ENCODE data around the gene ADARB2. TPM values are rescaled to one million over a fixed set of nuclear protein-coding genes. Genes with fewer than 3 reads are reported as not detected.
"Not testable (repeated sequence)": the region's sequence is repeated elsewhere in the genome, so short reads cannot be mapped to it uniquely, and the experiment has no call there.

Gene ADARB2
- total and polyA plus RNA-seq, 2 donors (not counting 1 experiment from before 2014, with no cell fraction given) = not detected

DNA sequence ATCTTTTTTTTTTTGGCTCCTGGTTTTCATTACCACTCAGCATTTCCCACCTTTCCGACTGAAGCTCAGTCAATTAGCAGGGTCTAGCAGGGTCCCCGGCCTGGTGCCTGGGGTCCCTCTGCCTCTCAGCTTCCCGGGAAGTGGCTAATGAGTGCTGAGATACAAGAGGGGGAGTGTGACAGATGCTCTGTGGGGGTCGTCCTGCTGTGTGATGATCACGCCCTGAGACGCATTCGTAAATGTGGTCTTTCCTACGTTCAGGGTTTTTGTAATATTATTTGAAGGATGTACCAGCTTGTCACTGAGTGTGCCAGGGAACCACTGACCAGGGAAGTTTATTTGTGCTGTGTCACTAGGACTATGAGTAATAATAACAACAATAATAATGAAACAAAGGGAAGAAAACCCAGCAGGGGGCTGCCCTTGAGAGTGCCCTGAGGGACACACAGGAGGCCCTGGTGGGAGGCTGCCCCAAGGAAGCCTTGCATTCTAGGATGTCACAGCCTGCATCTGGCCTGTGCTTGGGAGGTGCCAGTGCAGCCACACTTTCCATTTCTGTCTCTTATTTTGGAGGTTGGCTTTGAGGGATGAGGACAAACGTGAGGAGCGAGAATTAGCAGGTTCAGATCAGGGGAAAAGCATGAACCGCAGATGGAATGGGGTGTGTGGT, 337.8 kb downstream of the ADARB2 start:
- Histone ChIP-seq H3K27ac (ENCODE audit: insufficient read depth, low read length) (no peak overlapping the region), H2AFZ (ENCODE audit: low read length) (no peak overlapping the region), H3K9ac (ENCODE audit: insufficient read depth, low read length) (no peak overlapping the region), H3K4me2 (ENCODE audit: extremely low read depth, insufficient read depth, low read length) (no peak overlapping the region), H3K79me2 (ENCODE audit: control insufficient read depth, insufficient read depth, low read length) (no peaks in the 10 kb centered on the region), H3K36me3 (ENCODE audit: control insufficient read depth, insufficient read depth, low read length) (no peaks in the 10 kb centered on the region), H3K9me3 (ENCODE audit: control insufficient read depth, insufficient read depth, low read depth, low read length) (no peaks in the 10 kb centered on the region), H3K4me1 (ENCODE audit: control insufficient read depth, extremely low read depth, insufficient read depth, low read length) (no peaks in the 10 kb centered on the region), H3K27me3 (ENCODE audit: control insufficient read depth, insufficient read depth, low read length) (no peaks in the 10 kb centered on the region), H3K4me3 (replicated peaks in 1 of 4; ENCODE audit: control extremely low read depth in 1 of 4, insufficient read depth in 1 of 4, low read depth in 3 of 4, low read length in 4 of 4) (no peak overlapping the region), H4K20me1 (ENCODE audit: control insufficient read depth, extremely low read depth, insufficient read depth, low read length) (no peaks in the 10 kb centered on the region)
- no peak for TF ChIP-seq EZH2 (IDR thresholded peaks at IDR 0.05; ENCODE audit: low read length, missing control alignments)
- TF ChIP-seq, protein P1, sequence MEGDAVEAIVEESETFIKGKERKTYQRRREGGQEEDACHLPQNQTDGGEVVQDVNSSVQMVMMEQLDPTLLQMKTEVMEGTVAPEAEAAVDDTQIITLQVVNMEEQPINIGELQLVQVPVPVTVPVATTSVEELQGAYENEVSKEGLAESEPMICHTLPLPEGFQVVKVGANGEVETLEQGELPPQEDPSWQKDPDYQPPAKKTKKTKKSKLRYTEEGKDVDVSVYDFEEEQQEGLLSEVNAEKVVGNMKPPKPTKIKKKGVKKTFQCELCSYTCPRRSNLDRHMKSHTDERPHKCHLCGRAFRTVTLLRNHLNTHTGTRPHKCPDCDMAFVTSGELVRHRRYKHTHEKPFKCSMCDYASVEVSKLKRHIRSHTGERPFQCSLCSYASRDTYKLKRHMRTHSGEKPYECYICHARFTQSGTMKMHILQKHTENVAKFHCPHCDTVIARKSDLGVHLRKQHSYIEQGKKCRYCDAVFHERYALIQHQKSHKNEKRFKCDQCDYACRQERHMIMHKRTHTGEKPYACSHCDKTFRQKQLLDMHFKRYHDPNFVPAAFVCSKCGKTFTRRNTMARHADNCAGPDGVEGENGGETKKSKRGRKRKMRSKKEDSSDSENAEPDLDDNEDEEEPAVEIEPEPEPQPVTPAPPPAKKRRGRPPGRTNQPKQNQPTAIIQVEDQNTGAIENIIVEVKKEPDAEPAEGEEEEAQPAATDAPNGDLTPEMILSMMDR (conservative IDR thresholded peaks at IDR 0.05 in 1 of 2, IDR thresholded peaks at IDR 0.05 in 1 of 2; ENCODE audit: low read depth in 1 of 2, low read length in 2 of 2) = no peak
- DNase-seq (ENCODE audit: low read depth in 2 of 2) = no peak

DNA sequence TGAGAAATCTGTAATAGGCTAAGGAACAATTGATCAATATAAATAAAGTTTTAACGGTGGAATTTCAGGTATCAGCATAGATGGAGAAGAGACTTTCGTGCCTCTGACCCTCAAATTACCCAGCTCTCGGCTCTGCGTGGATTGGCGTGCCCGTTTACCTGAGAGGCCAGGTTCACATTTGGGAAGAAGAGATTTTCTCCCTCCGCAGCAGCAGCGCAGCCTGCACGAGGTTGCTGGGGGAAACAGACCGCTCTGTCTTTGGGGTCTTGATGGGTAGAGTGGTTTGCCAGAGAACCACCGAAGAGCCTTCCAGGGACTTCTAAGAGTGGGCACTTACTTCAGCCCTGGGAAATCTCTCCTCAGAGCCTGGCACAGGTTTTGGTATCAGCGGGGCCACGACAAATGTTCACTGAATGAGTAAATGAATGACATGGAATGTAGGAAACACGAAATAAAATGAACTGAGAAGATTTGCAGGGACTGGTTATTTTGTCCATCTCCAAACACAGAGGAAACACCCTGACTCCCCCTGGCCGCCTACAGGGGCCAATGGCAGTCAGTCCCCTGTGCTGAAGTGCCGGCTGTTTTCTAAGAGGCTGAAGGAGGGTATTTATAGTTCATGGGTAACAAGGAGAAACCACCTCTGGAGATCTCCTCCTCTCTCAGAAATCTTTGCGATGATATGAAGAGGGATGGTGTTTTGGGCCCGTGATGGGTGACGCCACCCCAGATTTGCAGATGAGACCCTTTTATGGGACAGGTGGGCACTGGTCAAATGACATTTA, 338.5 kb downstream of the ADARB2 start:
- no peak overlapping the region for H2AFZ ChIP-seq (ENCODE audit: low read length)
- TF ChIP-seq, protein P1 (conservative IDR thresholded peaks at IDR 0.05 in 1 of 2, IDR thresholded peaks at IDR 0.05 in 1 of 2; ENCODE audit: low read depth in 1 of 2, low read length in 2 of 2) = no peak
- no peak for TF ChIP-seq EZH2 (IDR thresholded peaks at IDR 0.05; ENCODE audit: low read length, missing control alignments)
- H3K27me3 ChIP-seq (ENCODE audit: control insufficient read depth, insufficient read depth, low read length) = no peaks in the 10 kb centered on the region
- no peaks in the 10 kb centered on the region for H3K36me3 ChIP-seq (ENCODE audit: control insufficient read depth, insufficient read depth, low read length)
- no peaks in the 10 kb centered on the region for H4K20me1 ChIP-seq (ENCODE audit: control insufficient read depth, extremely low read depth, insufficient read depth, low read length)
- no peak overlapping the region for H3K4me3 ChIP-seq (replicated peaks in 1 of 4; ENCODE audit: control extremely low read depth in 1 of 4, insufficient read depth in 1 of 4, low read depth in 3 of 4, low read length in 4 of 4)
- no peak overlapping the region for H3K27ac ChIP-seq (ENCODE audit: insufficient read depth, low read length)
- no peaks in the 10 kb centered on the region for H3K79me2 ChIP-seq (ENCODE audit: control insufficient read depth, insufficient read depth, low read length)
- no peak overlapping the region for H3K4me2 ChIP-seq (ENCODE audit: extremely low read depth, insufficient read depth, low read length)
- no peaks in the 10 kb centered on the region for H3K9me3 ChIP-seq (ENCODE audit: control insufficient read depth, insufficient read depth, low read depth, low read length)
- no peak overlapping the region for H3K9ac ChIP-seq (ENCODE audit: insufficient read depth, low read length)
- DNase-seq (ENCODE audit: low read depth in 2 of 2) = no peak
- H3K4me1 ChIP-seq (ENCODE audit: control insufficient read depth, extremely low read depth, insufficient read depth, low read length) = no peaks in the 10 kb centered on the region

DNA sequence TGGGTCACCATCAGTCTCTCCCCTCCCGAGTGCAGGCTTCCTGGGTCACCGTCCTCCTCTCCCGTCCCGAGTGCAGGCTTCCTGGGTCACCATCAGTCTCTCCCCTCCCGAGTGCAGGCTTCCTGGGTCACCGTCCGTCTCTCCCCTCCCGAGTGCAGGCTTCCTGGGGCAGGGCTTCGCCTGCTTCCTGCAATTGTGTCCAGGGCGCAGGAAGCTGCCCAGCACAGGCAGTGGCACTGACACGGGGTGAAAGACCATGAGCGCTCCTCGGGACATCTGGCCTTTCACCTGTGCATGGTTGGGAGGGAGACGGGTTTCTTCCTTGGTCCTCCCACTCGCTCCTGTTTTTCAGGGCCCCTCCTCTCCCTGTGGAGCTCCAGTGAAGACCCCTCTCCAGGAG, 339.2 kb downstream of the ADARB2 start:
- DNase-seq (ENCODE audit: low read depth in 2 of 2); H3K4me1 ChIP-seq (ENCODE audit: control insufficient read depth, extremely low read depth, insufficient read depth, low read length); H3K4me2 ChIP-seq (ENCODE audit: extremely low read depth, insufficient read depth, low read length); H3K27ac ChIP-seq (ENCODE audit: insufficient read depth, low read length); H4K20me1 ChIP-seq (ENCODE audit: control insufficient read depth, extremely low read depth, insufficient read depth, low read length); H3K36me3 ChIP-seq (ENCODE audit: control insufficient read depth, insufficient read depth, low read length); H3K27me3 ChIP-seq (ENCODE audit: control insufficient read depth, insufficient read depth, low read length); H2AFZ ChIP-seq (ENCODE audit: low read length); H3K79me2 ChIP-seq (ENCODE audit: control insufficient read depth, insufficient read depth, low read length); H3K4me3 ChIP-seq (replicated peaks in 1 of 4; ENCODE audit: control extremely low read depth in 1 of 4, insufficient read depth in 1 of 4, low read depth in 3 of 4, low read length in 4 of 4); H3K9ac ChIP-seq (ENCODE audit: insufficient read depth, low read length); H3K9me3 ChIP-seq (ENCODE audit: control insufficient read depth, insufficient read depth, low read depth, low read length): not testable (repeated sequence)
